G401 (cell line): ENCODE results near the gene ADGRL3. TPM values are rescaled to one million over a fixed set of nuclear protein-coding genes. Genes with fewer than 3 reads are reported as not detected.

Experiments
- DNase-seq: peaks from one replicate; pipeline ENCODE4 v3.0.0-alpha.2; 2015; ENCODE audit warnings: low spot score
- in situ Hi-C: cut with HindIII; loops from 2 replicates; pipeline ENCODE4 v1.10.0; 2016; ENCODE audit warnings: low sequenced_read_pairs, mixed read lengths
- total RNA-seq: library from RNA; depleted of rRNA; stranded (reverse); fragments of >200 nt; shearing (Covaris generic); gene quantifications from 2 replicates; pipeline ENCODE4 v1.2.3, GENCODE V29; 2014

Gene ADGRL3
- total RNA-seq, 1 experiment from 2014 or later, result not detected

GRCh38 chr4:61400439-61401038, 200.4 kb downstream of the ADGRL3 start:
- no peak for DNase-seq

GRCh38 chr4:61401771-61402170, 201.6 kb downstream of the ADGRL3 start:
- in situ Hi-C loops, result no loop called here
- no peak for DNase-seq

More at GRCh38 chr4:61400439-61401038, 200.4 kb downstream of the ADGRL3 start:
- in situ Hi-C loops, result no loop called here

- in situ Hi-C loops, result no loop called here
- no peak for DNase-seq
These were observed 205.2 kb downstream of the ADGRL3 start for GRCh38 chr4:61405307-61405706.

- in situ Hi-C loops, result no loop called here
- no peak for DNase-seq
These were observed 206.6 kb downstream of the ADGRL3 start for GRCh38 chr4:61406677-61407076.

- in situ Hi-C loops, result no loop called here
These were observed 207.8 kb downstream of the ADGRL3 start for GRCh38 chr4:61407642-61408618.

GRCh38 chr4:61408861-61409260, 208.7 kb downstream of the ADGRL3 start:
- no peak for DNase-seq
- in situ Hi-C loops, result no loop called here

More at GRCh38 chr4:61407642-61408618, 207.8 kb downstream of the ADGRL3 start:
- no peak for DNase-seq

GRCh38 chr4:61411241-61411640, 211.1 kb downstream of the ADGRL3 start:
- in situ Hi-C loops, result no loop called here
- DNase-seq, result no peak

GRCh38 chr4:61425315-61425714, 225.2 kb downstream of the ADGRL3 start:
- in situ Hi-C loops, result no loop called here
- no peak for DNase-seq

- in situ Hi-C loops, result no loop called here
- DNase-seq, result no peak
These were observed 226.1 kb downstream of the ADGRL3 start for GRCh38 chr4:61426229-61426628.

GRCh38 chr4:61427099-61427817, 227.1 kb downstream of the ADGRL3 start:
- in situ Hi-C loops, result no loop called here
- no peak for DNase-seq

GRCh38 chr4:61427818-61428495, 227.8 kb downstream of the ADGRL3 start:
- in situ Hi-C loops, result no loop called here
- DNase-seq, result no peak

GRCh38 chr4:61428950-61429349, 228.8 kb downstream of the ADGRL3 start:
- in situ Hi-C loops, result no loop called here

GRCh38 chr4:61431131-61431530, 231.0 kb downstream of the ADGRL3 start:
- in situ Hi-C loops, result no loop called here

More at GRCh38 chr4:61428950-61429349, 228.8 kb downstream of the ADGRL3 start:
- DNase-seq, result no peak

GRCh38 chr4:61437923-61438322, 237.8 kb downstream of the ADGRL3 start:
- in situ Hi-C loops, result no loop called here

More at GRCh38 chr4:61431131-61431530, 231.0 kb downstream of the ADGRL3 start:
- peak; percentile 62 for DNase-seq

GRCh38 chr4:61440321-61440720, 240.2 kb downstream of the ADGRL3 start:
- no peak for DNase-seq
- in situ Hi-C loops, result no loop called here

More at GRCh38 chr4:61437923-61438322, 237.8 kb downstream of the ADGRL3 start:
- no peak for DNase-seq

GRCh38 chr4:61442936-61443335, 242.8 kb downstream of the ADGRL3 start:
- DNase-seq, result no peak
- in situ Hi-C loops, result no loop called here

GRCh38 chr4:61443813-61444510, 243.8 kb downstream of the ADGRL3 start:
- in situ Hi-C loops, result no loop called here
- DNase-seq, result no peak

- in situ Hi-C loops, result no loop called here
- DNase-seq, result no peak
These were observed 245.4 kb downstream of the ADGRL3 start for GRCh38 chr4:61445374-61446063.
